Measurements from ENCODE around the gene OSTN.

GRCh38 chr3:191170097-191170496 lies 28.9 kb upstream of the OSTN start:
- no peak for TF ChIP-seq SRF (IDR thresholded peaks at IDR 0.05; ENCODE audit: low read depth)
- TF ChIP-seq CEBPB (IDR thresholded peaks at IDR 0.05; ENCODE audit: low read depth) = no peak
- TF ChIP-seq, protein P1, sequence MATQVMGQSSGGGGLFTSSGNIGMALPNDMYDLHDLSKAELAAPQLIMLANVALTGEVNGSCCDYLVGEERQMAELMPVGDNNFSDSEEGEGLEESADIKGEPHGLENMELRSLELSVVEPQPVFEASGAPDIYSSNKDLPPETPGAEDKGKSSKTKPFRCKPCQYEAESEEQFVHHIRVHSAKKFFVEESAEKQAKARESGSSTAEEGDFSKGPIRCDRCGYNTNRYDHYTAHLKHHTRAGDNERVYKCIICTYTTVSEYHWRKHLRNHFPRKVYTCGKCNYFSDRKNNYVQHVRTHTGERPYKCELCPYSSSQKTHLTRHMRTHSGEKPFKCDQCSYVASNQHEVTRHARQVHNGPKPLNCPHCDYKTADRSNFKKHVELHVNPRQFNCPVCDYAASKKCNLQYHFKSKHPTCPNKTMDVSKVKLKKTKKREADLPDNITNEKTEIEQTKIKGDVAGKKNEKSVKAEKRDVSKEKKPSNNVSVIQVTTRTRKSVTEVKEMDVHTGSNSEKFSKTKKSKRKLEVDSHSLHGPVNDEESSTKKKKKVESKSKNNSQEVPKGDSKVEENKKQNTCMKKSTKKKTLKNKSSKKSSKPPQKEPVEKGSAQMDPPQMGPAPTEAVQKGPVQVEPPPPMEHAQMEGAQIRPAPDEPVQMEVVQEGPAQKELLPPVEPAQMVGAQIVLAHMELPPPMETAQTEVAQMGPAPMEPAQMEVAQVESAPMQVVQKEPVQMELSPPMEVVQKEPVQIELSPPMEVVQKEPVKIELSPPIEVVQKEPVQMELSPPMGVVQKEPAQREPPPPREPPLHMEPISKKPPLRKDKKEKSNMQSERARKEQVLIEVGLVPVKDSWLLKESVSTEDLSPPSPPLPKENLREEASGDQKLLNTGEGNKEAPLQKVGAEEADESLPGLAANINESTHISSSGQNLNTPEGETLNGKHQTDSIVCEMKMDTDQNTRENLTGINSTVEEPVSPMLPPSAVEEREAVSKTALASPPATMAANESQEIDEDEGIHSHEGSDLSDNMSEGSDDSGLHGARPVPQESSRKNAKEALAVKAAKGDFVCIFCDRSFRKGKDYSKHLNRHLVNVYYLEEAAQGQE (IDR thresholded peaks at IDR 0.05; ENCODE audit: low read depth) = no peak
- TF ChIP-seq RAD21 (IDR thresholded peaks at IDR 0.05; ENCODE audit: low read depth) = no peak
- TF ChIP-seq, protein P2, sequence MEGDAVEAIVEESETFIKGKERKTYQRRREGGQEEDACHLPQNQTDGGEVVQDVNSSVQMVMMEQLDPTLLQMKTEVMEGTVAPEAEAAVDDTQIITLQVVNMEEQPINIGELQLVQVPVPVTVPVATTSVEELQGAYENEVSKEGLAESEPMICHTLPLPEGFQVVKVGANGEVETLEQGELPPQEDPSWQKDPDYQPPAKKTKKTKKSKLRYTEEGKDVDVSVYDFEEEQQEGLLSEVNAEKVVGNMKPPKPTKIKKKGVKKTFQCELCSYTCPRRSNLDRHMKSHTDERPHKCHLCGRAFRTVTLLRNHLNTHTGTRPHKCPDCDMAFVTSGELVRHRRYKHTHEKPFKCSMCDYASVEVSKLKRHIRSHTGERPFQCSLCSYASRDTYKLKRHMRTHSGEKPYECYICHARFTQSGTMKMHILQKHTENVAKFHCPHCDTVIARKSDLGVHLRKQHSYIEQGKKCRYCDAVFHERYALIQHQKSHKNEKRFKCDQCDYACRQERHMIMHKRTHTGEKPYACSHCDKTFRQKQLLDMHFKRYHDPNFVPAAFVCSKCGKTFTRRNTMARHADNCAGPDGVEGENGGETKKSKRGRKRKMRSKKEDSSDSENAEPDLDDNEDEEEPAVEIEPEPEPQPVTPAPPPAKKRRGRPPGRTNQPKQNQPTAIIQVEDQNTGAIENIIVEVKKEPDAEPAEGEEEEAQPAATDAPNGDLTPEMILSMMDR (IDR thresholded peaks at IDR 0.05 in 2 of 3, conservative IDR thresholded peaks at IDR 0.05 in 1 of 3; ENCODE audit: borderline replicate concordance in 1 of 3, insufficient read depth in 1 of 3, low read depth in 2 of 3, low read length in 2 of 3) = no peak
- TF ChIP-seq YY1 (IDR thresholded peaks at IDR 0.05; ENCODE audit: extremely low read depth, insufficient replicate concordance, low read depth, low read length) = no peak
- TF ChIP-seq POLR2AphosphoS5 (IDR thresholded peaks at IDR 0.05; ENCODE audit: low read depth, low read length) = no peak
- TF ChIP-seq ZNF274 (IDR thresholded peaks at IDR 0.05; ENCODE audit: low read depth, low read length) = no peak
- no peak for TF ChIP-seq ZFX (IDR thresholded peaks at IDR 0.05)

All from HCT116 (cell line).